GM23248 (cell line): ENCODE measurements around the gene GLP1R.

ENCODE experiments used
- EZH2 ChIP-seq: fragments of 200-600 bp; sonication (generic); IDR thresholded peaks from 2 replicates; pipeline ENCODE4 v1.6.1; 2018; ENCODE audit warnings: antibody characterized with exemption, mild to moderate bottlenecking; ENCODE audit not compliant: insufficient read depth, poor library complexity, severe bottlenecking
- EZH2phosphoT487 ChIP-seq: fragments of 200-600 bp; sonication (generic); IDR thresholded peaks from 2 replicates; pipeline ENCODE4 v1.6.1; 2018; ENCODE audit warnings: antibody characterized with exemption, moderate library complexity, mild to moderate bottlenecking, low read depth; ENCODE audit not compliant: insufficient read depth

- TF ChIP-seq EZH2phosphoT487: no peak
- no peak for TF ChIP-seq EZH2
These were observed 30.9 kb downstream of the GLP1R start for GRCh38 chr6:39079197-39080125.
